Dendritic cell treated with granulocyte-macrophage colony-stimulating factor and Interleukin-4, amounts not matched to agents 40 ng/mL and 50 ng/mL, for 4 days (primary cell): ENCODE results near the gene PAPLN.
"Not testable (repeated sequence)": the region's sequence is repeated elsewhere in the genome, so short reads cannot be mapped to it uniquely, and the experiment has no call there.

ENCODE experiments used
- H3K27ac Mint-ChIP-seq: one replicate; pipeline ENCODE4 v1.8.0; 2022; ENCODE audit warnings: mild to moderate bottlenecking, mixed read lengths
- H3K27me3 Mint-ChIP-seq: one replicate; pipeline ENCODE4 v1.8.0; 2022; ENCODE audit warnings: mild to moderate bottlenecking, mixed read lengths
- H3K36me3 Mint-ChIP-seq: one replicate; pipeline ENCODE4 v1.8.0; 2022; ENCODE audit warnings: low read depth, mixed read lengths
- H3K4me1 Mint-ChIP-seq: one replicate; pipeline ENCODE4 v1.8.0; 2022; ENCODE audit warnings: low read depth, mixed read lengths
- H3K4me3 Mint-ChIP-seq: one replicate; pipeline ENCODE4 v1.8.0; 2022; ENCODE audit warnings: mild to moderate bottlenecking, moderate library complexity, mixed read lengths
- H3K9me3 Mint-ChIP-seq: one replicate; pipeline ENCODE4 v1.8.0; 2022; ENCODE audit warnings: mixed read lengths
- intact Hi-C: fragments of 100-400 bp; cut with micrococcal nuclease; formaldehyde crosslinking; loops from one replicate; pipeline ENCODE4 v1.15.0; 2022

Gene PAPLN

GRCh38 chr14:73237219-73237785 is at the start of gene PAPLN:
Gene PAPLN (plus strand): TSS chr14:73237506. CDS start chr14:73239779, 2,273 bp downstream.
- intact Hi-C loops: loop anchor here (10.0 kb wide), 1 partner anchor 237 kb away; no protein-coding TSS in a partner anchor
- Mint-ChIP-seq H3K9me3 (no peaks in the 10 kb centered on the region), H3K4me3 (peak within 1 kb of the TSS; percentile 63), H3K27me3 (peaks cover 82% of the 10 kb centered on the region), H3K27ac (peak within 1 kb of the TSS; percentile 7), H3K4me1 (peaks cover 66% of the 10 kb centered on the region), H3K36me3 (no peaks in the 10 kb centered on the region)

GRCh38 chr14:73188501-73188911 is 48.8 kb upstream of the PAPLN start:
- Mint-ChIP-seq H3K27ac (no peak overlapping the region), H3K4me1 (no peaks in the 10 kb centered on the region), H3K4me3 (no peak overlapping the region), H3K27me3 (no peaks in the 10 kb centered on the region), H3K9me3 (no peaks in the 10 kb centered on the region), H3K36me3 (peaks cover 86% of the 10 kb centered on the region)
- intact Hi-C loops: no loop called here

GRCh38 chr14:73189651-73190050 is 47.7 kb upstream of the PAPLN start:
- no peaks in the 10 kb centered on the region for H3K4me1 Mint-ChIP-seq
- H3K4me3 Mint-ChIP-seq: no peak overlapping the region
- H3K27ac Mint-ChIP-seq: no peak overlapping the region
- H3K9me3 Mint-ChIP-seq: no peaks in the 10 kb centered on the region
- intact Hi-C loops: loop anchor here (10.0 kb wide), 1 partner anchor 95 kb away; no protein-coding TSS in a partner anchor
- peaks cover 97% of the 10 kb centered on the region for H3K36me3 Mint-ChIP-seq
- H3K27me3 Mint-ChIP-seq: no peaks in the 10 kb centered on the region

- intact Hi-C loops: loop anchor here (10.0 kb wide), 1 partner anchor 97 kb away; no protein-coding TSS in a partner anchor
- no peaks in the 10 kb centered on the region for H3K4me1 Mint-ChIP-seq
- no peak overlapping the region for H3K4me3 Mint-ChIP-seq
- H3K27ac Mint-ChIP-seq: no peak overlapping the region
- H3K9me3 Mint-ChIP-seq: no peaks in the 10 kb centered on the region
- H3K27me3 Mint-ChIP-seq: no peaks in the 10 kb centered on the region
- H3K36me3 Mint-ChIP-seq: peaks cover 99% of the 10 kb centered on the region
Measured at GRCh38 chr14:73191441-73191840, 45.9 kb upstream of the PAPLN start.

GRCh38 chr14:73194306-73194705 is 43.0 kb upstream of the PAPLN start:
- peaks cover 98% of the 10 kb centered on the region for H3K36me3 Mint-ChIP-seq
- not testable (repeated sequence) for H3K9me3 Mint-ChIP-seq, H3K4me3 Mint-ChIP-seq, H3K27ac Mint-ChIP-seq, H3K27me3 Mint-ChIP-seq, H3K4me1 Mint-ChIP-seq
- intact Hi-C loops: loop anchor here (10.0 kb wide), 1 partner anchor 100 kb away; no protein-coding TSS in a partner anchor

- no peaks in the 10 kb centered on the region for H3K9me3 Mint-ChIP-seq
- no peak overlapping the region for H3K27ac Mint-ChIP-seq
- intact Hi-C loops: loop anchor here (10.0 kb wide), 1 partner anchor 103 kb away; no protein-coding TSS in a partner anchor
- H3K36me3 Mint-ChIP-seq: peaks cover 98% of the 10 kb centered on the region
- no peaks in the 10 kb centered on the region for H3K27me3 Mint-ChIP-seq
- H3K4me1 Mint-ChIP-seq: no peaks in the 10 kb centered on the region
- no peak overlapping the region for H3K4me3 Mint-ChIP-seq
Measured at GRCh38 chr14:73198253-73198652, 39.1 kb upstream of the PAPLN start.

GRCh38 chr14:73203527-73203926 is 33.8 kb upstream of the PAPLN start:
- H3K4me3 Mint-ChIP-seq: no peak overlapping the region
- peaks cover 99% of the 10 kb centered on the region for H3K36me3 Mint-ChIP-seq
- no peaks in the 10 kb centered on the region for H3K4me1 Mint-ChIP-seq
- H3K9me3 Mint-ChIP-seq: no peaks in the 10 kb centered on the region
- no peaks in the 10 kb centered on the region for H3K27me3 Mint-ChIP-seq
- intact Hi-C loops: no loop called here
- H3K27ac Mint-ChIP-seq: no peak overlapping the region

- Mint-ChIP-seq H3K4me3 (no peak overlapping the region), H3K9me3 (no peaks in the 10 kb centered on the region), H3K27ac (no peak overlapping the region), H3K27me3 (no peaks in the 10 kb centered on the region), H3K4me1 (peaks cover 8% of the 10 kb centered on the region), H3K36me3 (peaks cover 96% of the 10 kb centered on the region)
- intact Hi-C loops: no loop called here
Measured at GRCh38 chr14:73207615-73208014, 29.7 kb upstream of the PAPLN start.

- peaks cover 95% of the 10 kb centered on the region for H3K36me3 Mint-ChIP-seq
- no peaks in the 10 kb centered on the region for H3K9me3 Mint-ChIP-seq
- H3K4me1 Mint-ChIP-seq: peaks cover 8% of the 10 kb centered on the region
- H3K27ac Mint-ChIP-seq: no peak overlapping the region
- no peaks in the 10 kb centered on the region for H3K27me3 Mint-ChIP-seq
- H3K4me3 Mint-ChIP-seq: no peak overlapping the region
- intact Hi-C loops: no loop called here
Measured at GRCh38 chr14:73208390-73208789, 28.9 kb upstream of the PAPLN start.

GRCh38 chr14:73208846-73209245 is 28.5 kb upstream of the PAPLN start:
- Mint-ChIP-seq H3K4me3 (no peak overlapping the region), H3K4me1 (peaks cover 8% of the 10 kb centered on the region), H3K27ac (no peak overlapping the region), H3K27me3 (no peaks in the 10 kb centered on the region), H3K36me3 (peaks cover 95% of the 10 kb centered on the region), H3K9me3 (no peaks in the 10 kb centered on the region)
- intact Hi-C loops: no loop called here

- intact Hi-C loops: no loop called here
- Mint-ChIP-seq H3K27ac (no peak overlapping the region), H3K9me3 (no peaks in the 10 kb centered on the region), H3K4me1 (peaks cover 8% of the 10 kb centered on the region), H3K4me3 (no peak overlapping the region), H3K36me3 (peaks cover 95% of the 10 kb centered on the region), H3K27me3 (no peaks in the 10 kb centered on the region)
Measured at GRCh38 chr14:73209953-73210352, 27.4 kb upstream of the PAPLN start.

- peaks cover 95% of the 10 kb centered on the region for H3K36me3 Mint-ChIP-seq
- no peak overlapping the region for H3K27ac Mint-ChIP-seq
- no peaks in the 10 kb centered on the region for H3K27me3 Mint-ChIP-seq
Measured at GRCh38 chr14:73211251-73212040, 25.9 kb upstream of the PAPLN start.

GRCh38 chr14:73216030-73216429 is 21.3 kb upstream of the PAPLN start:
- H3K27me3 Mint-ChIP-seq: no peaks in the 10 kb centered on the region
- H3K36me3 Mint-ChIP-seq: peaks cover 95% of the 10 kb centered on the region
- H3K27ac Mint-ChIP-seq: no peak overlapping the region
- H3K4me3 Mint-ChIP-seq: no peak overlapping the region
- H3K4me1 Mint-ChIP-seq: peaks cover 20% of the 10 kb centered on the region
- no peaks in the 10 kb centered on the region for H3K9me3 Mint-ChIP-seq
- intact Hi-C loops: no loop called here

More at GRCh38 chr14:73211251-73212040, 25.9 kb upstream of the PAPLN start:
- Mint-ChIP-seq H3K4me3 (no peak overlapping the region), H3K9me3 (no peaks in the 10 kb centered on the region), H3K4me1 (peaks cover 8% of the 10 kb centered on the region)
- intact Hi-C loops: no loop called here

- Mint-ChIP-seq H3K4me1 (peaks cover 27% of the 10 kb centered on the region), H3K4me3 (no peak overlapping the region), H3K27me3 (no peaks in the 10 kb centered on the region), H3K27ac (no peak overlapping the region), H3K9me3 (no peaks in the 10 kb centered on the region), H3K36me3 (peaks cover 95% of the 10 kb centered on the region)
- intact Hi-C loops: no loop called here
Measured at GRCh38 chr14:73217411-73217810, 19.9 kb upstream of the PAPLN start.
